Right lung (tissue), 10 donors: ENCODE results near the gene SSTR5. TPM values are rescaled to one million over a fixed set of nuclear protein-coding genes. Genes with fewer than 3 reads are reported as not detected.
"Not testable (repeated sequence)": the region's sequence is repeated elsewhere in the genome, so short reads cannot be mapped to it uniquely, and the experiment has no call there.

Experiments
- DNase-seq, 2 donors: peaks; one replicate each; pipeline ENCODE4 v3.0.0-alpha.2; 2013
- long read RNA-seq, 8 donors: transcript quantifications; one replicate each; lab custom pipeline, GENCODE V29; 2026
- polyA plus RNA-seq, 5 donors: library from polyadenylated mRNA; unstranded; fragments of 120-200 nt; gene quantifications; one replicate each; pipeline versions ENCODE4 v1.2.1 to v1.2.3, GENCODE V29; 2013; ENCODE audit warnings: inconsistent platforms in 1 of 5, low replicate concordance in 1 of 5; ENCODE audit not compliant: insufficient read length in 5 of 5, insufficient read depth in 1 of 5

Gene SSTR5
- polyA plus RNA-seq, result under 1 TPM in 1 of 5 donors, not detected in 4; 0.08 TPM
- long read RNA-seq, donor 1, result 0 reads
- long read RNA-seq, donor 2, result 0 reads
- long read RNA-seq, donor 3, result 0 reads
- long read RNA-seq, donor 4, result 0 reads
- long read RNA-seq, donor 5, result 0 reads
- long read RNA-seq, donor 6, result 0 reads
- long read RNA-seq, donor 7, result 0 reads
- long read RNA-seq, donor 8, result 0 reads

DNA sequence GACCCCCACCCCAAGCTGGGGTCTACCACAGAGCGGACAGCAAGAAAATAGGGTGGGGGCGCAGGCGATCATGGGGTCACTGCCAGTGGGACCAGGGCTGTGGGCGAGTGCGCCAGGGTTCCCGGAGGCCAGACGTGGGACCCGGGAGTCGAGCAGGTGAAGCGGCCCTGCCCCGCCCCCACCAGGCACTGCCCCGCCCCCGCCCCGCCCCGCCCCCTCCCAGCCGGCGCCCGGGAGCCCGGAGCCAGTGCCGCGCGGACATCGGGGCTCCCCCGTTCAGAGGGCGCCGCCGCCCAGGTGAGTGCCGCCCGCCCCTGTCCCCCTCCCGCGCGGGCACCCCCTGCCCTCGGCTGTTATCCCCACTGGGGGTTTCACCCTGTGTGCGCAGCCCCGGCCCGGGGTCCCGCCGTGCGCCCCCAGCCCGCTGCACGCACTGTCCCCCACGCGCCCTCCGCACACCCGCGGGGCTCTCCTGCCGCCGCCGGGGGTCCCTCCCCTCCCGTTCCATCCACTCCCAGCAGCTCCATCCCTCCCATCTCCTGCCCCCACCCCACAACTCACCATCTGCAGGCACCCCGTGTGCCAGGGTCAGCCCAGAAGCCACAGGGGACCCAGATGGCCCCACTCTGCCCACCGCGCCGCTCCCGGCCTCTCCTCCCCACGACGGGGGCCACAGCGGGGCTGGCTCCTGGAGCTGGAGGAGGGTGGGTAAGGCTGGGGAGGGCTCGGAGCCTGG lies at the start of gene SSTR5:
TSS of gene SSTR5 (plus strand) at position 222 of the 736 bp plus-strand sequence. CDS start 6,122 bp downstream, outside the sequence.
- no peak for DNase-seq

DNA sequence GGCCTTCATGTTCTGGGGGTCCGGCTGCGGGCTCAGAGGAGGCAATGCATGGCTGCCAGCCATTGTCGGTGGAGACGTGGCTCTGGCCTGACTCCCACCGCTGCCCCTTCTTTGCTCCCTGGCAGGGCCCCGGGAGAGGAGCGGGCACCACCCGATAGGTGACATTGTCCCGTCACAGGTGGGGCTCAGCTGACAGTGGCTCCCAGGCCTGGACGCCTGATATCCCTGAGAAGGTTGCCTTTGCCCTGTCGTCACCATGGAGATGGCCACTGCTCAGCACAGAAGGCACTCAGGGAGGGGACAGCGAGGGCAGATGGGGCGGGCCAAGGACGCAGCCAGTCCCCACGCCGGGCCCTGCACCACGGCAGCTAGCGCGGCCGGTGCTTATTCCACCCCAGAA lies 48.4 kb upstream of the SSTR5 start:
- DNase-seq, result no peak

DNA sequence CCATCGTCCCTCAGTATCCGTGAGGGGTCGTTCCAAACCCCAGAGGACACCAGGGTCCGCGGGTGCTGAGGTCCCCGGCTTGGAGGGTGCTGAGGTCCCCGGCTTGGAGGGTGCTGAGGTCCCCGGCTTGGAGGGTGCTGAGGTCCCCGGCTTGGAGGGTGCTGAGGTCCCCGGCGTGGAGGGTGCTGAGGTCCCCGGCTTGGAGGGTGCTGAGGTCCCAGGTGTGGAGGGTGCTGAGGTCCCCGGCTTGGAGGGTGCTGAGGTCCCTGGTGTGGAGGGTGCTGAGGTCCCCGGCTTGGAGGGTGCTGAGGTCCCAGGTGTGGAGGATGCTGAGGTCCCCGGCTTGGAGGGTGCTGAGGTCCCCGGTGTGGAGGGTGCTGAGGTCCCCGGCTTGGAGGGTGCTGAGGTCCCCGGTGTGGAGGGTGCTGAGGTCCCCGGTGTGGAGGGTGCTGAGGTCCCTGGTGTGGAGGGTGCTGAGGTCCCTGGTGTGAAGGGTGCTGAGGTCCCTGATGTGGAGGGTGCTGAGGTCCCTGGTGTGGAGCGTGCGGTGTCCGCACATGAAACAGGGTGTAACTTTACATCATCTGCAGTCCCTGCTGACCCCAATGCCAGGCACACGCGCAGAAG lies 47.3 kb upstream of the SSTR5 start:
- not testable (repeated sequence) for DNase-seq

DNA sequence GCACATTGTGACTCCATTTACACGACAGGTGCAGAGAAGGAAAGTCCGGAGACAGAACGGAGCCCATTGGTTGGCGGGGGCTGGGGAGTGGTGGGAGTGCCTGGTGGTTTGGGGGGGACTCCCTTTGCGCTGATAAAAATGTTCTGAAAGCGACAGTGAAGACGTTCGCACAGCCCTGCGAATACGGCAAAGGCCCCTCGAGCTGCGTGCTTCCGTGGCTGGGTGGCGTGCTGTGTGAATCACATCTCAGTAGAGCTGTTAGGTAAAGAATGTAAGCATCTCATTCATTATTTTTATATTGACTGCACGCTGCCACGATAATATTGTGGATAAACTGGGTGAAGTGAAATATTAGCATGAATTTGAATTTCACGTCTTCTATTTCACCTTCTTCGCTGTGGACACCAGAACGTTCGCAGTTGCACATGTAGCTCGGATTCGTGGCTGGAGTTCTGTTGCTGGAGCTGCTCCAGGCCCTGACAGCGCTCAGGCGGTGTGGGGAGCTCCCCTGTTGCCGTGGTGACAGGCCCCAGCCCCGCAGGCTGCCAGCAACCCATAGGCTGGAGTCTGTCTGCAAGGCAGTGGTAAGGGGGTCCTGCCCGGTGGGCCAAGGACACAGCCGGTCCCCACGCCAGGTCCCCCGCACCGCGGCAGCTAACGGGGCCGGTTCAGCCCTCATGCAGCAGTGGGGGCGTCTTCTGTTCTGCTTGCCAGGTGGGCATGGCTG lies 46.3 kb upstream of the SSTR5 start:
- no peak for DNase-seq

DNA sequence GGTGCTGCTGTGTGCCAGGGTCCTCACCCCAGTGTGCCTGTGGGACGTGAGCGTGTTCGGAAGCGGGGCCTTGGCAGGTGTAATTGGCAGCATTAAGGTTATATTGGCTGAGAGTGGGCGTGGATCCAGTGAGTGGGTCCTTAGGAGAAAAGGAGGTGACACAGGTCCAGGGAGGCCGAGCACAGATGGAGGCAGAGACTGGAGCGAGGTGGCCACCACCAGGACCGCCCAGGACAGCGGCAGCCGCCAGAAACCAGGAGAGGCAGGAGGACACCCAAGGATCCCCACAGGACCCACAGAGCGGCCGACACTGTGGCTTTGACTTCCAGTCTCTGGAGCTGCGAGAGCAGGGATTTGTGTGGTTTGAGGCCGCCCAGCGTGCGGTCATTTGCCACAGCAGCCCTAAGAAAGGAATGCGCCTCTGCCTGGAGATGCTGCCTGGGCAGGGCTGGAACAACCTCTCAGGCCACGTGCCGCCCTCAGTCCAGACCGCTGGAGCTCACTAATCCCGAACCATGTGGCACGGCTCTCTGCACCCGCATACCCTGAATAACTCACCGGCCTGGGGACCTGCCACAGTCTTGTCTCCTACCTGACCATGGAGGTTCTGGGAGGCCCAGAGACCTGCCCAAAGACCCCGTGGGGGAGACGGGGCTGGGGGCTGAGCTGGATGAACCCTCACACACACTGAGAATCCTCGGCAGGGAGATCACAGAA lies 45.6 kb upstream of the SSTR5 start:
- no peak for DNase-seq

DNA sequence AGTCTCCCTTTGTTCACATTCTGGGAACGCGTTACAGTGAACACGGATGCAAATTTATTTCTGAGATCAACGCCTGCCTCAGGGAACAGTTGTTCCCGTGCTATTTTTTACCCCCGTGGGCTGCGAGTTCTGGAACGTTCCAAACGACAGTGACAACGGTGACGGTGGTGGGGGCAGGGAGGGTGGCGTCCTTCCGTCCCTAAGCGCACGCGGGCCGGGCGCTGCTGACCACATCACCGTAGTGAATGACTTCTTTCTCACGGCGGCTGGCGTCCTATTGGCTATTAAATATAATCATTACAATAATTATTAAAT lies 45.1 kb upstream of the SSTR5 start:
- no peak for DNase-seq

DNA sequence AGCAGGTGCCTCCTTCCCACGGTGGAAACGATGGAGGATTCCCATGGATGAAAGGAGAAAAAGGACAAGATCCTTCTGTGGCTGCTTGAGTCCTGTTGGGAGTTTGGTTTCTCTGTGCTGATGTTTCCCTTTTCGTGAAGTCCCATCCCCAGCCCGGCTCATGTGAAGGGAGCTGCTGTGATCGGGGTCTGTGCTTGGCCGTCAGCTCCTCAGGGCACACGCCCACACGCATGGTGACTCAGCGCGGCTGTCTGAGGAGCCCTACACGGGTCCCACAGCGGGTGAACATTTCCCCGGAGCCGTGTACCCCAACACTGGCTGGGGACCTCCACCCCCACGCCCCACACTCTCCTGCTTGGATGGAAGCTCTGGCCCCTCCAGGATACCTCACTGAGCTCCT lies 44.5 kb upstream of the SSTR5 start:
- DNase-seq, result no peak

DNA sequence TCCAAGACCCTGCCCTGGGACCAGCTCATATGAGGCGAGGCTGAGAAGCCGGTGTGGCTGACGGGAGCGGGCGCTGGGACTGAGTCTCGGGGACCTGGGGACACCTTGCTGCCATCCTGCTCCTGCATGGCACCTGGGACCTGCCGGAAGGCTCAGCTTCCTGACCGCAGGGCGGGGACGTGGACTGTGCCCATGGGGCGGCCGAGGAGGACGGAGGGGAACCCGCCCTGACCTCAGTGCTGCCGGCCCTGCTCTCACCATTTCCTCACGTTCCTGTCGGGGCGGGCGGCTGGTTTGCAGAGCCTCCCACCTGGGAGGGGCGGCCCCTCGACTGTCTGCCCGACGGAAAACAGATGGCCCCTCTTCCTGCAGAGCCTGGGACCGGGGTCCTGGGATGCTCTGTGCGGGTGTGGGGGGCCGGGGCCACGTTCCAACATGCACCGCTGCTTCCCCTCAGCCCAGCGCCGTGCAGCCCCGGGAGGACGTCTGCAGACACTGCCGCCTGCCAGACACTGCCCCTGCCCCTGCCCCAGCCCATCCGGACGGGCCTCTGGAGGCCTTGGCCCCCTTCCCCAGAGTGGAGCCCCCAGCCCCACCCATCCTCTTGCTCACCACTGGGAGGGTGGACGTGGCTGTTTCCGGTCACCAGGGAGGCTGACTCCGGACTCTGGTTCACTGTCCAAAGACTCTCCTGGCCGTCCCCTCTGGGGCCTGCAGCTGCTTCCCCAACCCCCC lies 43.9 kb upstream of the SSTR5 start:
- DNase-seq, result no peak

DNA sequence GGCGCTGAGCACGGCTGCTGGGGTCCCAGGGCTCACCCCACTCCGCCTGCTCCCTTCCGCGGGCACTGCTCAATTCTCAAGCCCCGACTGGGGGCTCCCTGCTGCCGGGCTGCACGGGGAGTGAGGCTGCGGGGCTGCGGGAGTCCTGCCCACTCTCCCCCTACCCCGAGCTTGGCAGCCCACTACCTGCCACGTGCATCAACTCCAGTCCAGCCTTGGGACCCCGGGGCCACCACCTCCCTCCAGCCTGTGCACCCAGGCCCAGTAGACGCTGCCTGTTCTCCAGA lies 43.3 kb upstream of the SSTR5 start:
- no peak for DNase-seq

DNA sequence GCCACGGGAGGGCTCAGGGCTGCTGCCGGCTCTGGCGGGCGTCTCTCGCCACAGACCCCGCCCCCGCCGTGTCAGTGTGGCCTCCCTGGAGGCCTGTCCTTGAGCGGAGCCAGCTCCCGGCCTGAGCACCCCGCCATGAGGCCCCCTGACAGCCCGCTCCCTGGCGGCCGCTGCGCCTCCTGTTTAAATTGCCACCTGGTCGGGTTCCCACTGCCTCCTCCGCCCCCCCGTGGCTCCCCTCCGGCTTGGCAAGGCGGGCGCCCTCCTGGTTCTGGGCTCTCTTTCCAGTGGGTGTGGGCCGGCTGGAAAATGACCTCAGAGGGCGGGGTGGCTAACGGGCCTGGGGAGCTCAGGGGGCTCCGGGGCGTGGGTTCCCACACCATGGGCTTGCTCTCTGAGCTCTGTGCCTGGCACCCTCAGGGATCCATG lies 42.1 kb upstream of the SSTR5 start:
- DNase-seq, result no peak

DNA sequence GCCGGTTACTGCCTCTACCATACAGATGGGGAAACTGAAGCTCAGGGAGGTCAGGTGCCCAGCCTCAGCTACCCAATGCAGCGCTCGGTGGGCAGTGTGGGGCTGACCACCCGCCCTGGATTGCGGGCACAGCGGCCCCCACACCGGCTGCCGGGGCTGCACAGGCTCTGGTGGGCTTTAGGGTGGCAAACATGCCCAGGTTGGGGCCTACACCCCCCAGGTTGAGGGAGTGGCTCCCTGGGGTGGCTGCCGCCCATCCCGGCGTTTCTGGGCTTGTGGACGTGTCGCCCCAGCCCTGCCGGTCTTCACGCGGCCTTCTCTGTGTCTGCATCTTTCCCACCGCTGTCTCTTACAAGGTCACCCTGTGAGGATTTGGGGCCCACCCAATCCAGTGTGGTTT lies 40.9 kb upstream of the SSTR5 start:
- no peak for DNase-seq

DNA sequence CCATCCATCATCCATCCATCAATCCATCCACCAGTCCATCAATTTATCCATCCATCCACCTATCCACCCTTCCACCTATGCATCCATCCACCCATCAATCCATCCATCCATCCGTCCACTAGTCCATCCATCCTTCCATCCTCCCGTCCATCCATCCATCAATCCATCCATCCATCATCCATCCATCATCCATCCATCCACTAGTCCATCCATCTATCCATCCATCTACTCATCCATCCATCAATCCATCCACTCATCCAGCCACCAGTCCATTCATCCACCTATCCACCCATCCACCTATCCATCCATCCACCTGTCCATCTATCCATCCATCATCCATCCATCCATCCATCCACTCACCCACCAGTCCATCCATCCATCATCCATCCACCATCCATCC lies 39.9 kb upstream of the SSTR5 start:
- DNase-seq, result no peak

DNA sequence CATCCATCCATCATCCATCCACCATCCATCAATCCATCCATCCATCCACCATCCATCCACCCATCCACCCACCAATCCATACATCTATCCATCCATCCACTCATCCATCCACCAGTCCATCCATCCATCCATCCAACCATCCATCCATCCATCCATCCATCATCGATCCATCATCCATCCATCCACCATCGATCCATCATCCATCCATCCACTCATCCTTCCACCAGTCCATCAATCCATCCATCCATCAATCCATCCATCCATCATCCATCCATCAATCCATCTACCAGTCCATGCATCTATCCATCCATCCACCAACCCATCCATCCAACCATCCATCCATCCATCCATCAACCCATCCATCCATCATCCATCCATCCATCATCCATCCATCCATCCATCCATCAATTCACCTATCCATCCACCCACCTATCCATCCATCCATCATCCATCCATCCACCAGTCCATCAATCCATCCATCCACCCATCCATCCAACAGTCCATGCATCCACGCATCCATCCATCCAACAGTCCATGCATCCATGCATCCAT lies 39.3 kb upstream of the SSTR5 start:
- no peak for DNase-seq

DNA sequence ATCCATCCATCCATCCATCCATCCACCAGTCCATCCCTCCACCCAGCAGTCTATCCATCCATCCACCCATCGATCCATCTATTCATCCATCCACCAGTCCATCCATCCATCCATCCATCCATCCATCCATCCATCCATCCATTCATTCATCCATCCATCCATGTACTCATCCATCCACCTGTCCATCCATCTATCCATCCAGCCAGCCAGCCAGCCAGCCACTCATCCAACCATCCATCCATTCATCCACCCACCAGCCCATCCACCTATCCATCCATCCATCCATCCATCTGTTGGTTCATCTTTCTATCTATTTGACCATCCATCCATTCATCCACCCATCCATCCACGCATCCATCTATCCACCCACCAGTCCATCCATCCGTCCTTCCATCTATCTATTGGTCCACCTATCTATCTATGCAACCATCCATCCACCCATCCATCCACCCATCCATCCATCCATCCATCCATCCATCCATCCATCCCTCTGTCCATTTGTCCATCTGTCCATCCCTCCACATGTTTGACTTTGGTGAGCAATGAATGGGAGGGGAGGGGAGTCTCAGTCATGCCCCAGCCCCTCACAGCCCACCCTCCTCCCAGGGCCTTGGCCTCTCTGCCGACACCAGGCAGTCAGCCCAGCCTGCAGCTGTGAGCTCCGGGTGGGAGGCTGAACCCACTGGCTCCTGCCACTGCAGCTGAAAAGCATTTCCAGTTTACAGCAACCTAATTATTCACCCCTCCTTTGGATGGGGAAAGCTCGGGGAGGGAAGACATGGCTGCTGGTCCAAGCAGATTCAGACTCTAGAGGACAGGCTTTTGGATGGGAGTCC lies 38.1 kb upstream of the SSTR5 start:
- DNase-seq, result no peak

DNA sequence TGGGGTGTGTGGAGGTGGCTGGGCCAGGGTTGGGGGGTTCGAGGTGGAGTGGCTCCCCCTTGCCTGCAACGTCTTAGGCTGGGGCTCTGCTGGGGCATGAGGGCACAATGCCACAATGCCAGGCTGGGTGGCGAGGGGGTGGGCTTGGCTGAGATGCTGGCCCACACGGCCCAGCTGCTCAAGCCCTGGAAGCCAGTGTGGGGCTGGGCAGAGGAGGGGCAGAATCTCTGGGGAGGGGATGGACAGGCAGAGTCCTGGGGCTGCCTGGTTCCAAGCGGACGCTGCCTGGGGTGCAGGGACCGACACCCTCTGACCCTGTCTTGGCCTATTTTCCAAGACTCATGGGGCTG lies 37.5 kb upstream of the SSTR5 start:
- DNase-seq, result no peak

DNA sequence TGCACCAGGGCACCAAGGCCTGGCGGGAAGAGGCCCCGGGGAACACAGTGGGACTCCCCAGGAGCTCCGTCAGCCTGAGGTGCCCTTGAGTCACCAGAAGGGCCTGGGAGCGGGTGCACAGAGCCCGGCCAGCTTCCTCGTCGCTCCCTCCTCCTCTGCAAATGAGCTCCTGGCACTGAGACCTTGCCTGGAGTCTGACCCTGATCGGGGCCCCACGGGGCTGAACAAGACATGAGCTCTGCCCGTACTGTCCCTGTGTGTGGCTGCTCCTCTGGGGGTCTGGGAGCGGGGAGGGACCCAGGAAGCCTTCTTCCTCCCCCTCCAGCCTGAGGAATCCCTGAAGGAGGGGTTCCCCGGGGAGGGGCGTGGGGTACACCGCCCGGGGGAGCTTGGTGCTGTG lies 36.4 kb upstream of the SSTR5 start:
- DNase-seq, result no peak

DNA sequence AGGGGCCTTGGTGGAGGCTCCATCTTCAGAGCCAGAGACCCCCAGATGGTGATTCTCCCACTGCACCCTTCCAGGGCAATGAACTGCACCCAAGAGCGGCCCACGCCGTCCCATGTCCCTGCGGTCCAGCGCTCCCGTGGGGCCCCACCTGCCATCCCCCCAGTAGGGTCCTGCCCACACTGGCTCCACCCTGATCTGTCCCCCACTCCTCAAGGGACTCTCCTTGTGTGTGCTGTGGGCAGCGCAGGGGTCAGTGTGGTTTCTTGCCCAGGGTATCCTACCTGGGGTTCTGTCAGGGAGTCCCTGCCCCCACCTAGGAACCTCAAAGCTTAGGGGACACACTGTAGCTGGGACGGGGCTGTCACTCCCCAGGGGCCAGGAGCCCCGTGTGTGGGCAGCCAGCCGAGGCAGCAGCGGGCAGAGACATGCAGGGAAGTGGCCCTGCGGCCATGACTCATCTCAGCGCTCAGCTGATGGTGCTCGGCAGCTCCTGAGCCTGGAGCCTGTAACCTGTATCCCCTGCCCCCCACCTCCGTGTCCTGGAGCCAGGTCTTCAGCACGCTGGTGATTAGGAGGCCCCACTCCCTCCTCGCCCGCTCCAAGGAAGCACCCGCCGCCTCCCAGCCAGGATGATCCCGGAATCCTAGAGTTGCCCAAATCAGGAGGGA lies 35.7 kb upstream of the SSTR5 start:
- DNase-seq, result no peak

DNA sequence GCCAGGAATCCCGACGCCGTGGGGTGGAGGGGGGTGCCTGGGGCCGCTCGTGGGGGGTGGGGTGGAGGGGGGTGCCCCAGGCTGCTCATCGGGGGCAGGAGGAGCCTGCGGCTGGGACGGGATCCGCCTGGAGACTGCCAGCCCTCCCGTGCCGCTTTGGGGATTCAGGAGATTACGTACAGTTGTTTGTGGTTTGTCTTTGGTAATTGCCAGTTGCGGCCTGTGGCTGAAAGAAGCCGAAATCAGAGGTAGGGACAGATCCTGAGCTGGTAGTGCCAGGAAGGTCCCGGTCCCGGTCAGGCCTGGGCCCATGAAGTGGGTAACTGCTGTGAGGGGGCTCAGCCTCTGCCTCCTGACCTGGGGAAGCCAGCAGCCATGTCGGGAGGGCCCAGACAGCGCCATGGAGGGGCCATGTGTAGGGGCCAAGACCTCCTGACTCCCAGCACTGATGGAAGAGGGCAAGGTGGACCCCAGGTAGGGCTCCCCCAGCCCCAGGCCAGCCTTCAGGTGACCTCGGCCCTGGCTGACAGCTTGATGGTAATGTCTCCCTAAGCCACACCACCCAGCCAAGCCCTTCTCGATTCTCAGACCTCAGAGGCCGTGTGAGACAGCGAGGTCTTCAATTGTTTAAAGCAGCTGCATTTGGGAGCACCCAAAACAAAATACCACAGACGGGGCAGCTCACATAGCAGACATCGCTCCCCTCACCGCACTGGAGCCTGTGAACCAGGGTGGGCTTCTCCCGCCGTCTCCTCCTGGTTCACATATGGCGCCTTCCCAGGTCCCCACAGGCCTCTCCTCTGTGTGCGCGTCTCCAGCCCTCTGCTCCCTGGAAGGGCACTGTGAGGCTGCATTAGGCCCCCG lies 34.9 kb upstream of the SSTR5 start:
- no peak for DNase-seq

DNA sequence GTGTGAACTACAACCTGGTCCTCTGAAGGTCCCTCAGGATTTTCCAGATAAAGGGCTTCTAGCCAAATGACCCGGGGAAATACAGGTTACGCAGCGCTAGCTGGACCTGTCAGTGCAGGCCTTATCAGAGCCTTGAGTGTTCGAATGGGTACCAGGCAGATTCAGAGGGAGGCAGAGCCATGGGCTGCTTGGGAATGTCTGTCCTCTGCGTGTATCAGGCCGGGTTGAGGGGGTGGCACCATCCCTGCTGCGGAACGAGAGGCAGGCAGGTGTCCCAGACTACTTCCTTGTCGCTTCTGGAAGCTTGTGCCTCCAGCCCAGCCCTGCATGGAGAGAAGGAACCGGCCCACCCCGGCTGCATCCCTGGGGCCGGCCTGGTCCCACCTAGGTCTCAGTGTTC lies 33.6 kb upstream of the SSTR5 start:
- no peak for DNase-seq
